ENCODE results near the gene C4orf54.

C4orf54 gene

GRCh38 chr4:99687120-99687519, 29.5 kb upstream of the C4orf54 start:
- Histone ChIP-seq H4K20me1 (ENCODE audit: low read depth, low read length) (no peaks in the 10 kb centered on the region), H3K27me3 (ENCODE audit: low read length) (no peaks in the 10 kb centered on the region)
- no peak for TF ChIP-seq EZH2phosphoT487 (conservative IDR thresholded peaks at IDR 0.05; ENCODE audit: low read length)
- TF ChIP-seq CTCF (IDR thresholded peaks at IDR 0.05; ENCODE audit: insufficient read depth, low read length, poor library complexity, severe bottlenecking), result no peak

GRCh38 chr4:99685234-99685633, 27.6 kb upstream of the C4orf54 start:
- H3K27ac ChIP-seq (ENCODE audit: low read depth, low read length), result no peak overlapping the region

More at GRCh38 chr4:99687120-99687519, 29.5 kb upstream of the C4orf54 start:
- Histone ChIP-seq H3K4me2 (ENCODE audit: low read depth, low read length, poor library complexity, severe bottlenecking) (no peak overlapping the region), H3K4me3 (ENCODE audit: insufficient read depth, low read length, poor library complexity, severe bottlenecking) (no peak overlapping the region), H2AFZ (ENCODE audit: low read depth, low read length, severe bottlenecking) (no peak overlapping the region), H3F3A (ENCODE audit: insufficient read depth) (no peaks in the 10 kb centered on the region), H3K9me3 (ENCODE audit: insufficient read depth, low read length) (no peaks in the 10 kb centered on the region), H3K9me2 (replicated peaks; ENCODE audit: insufficient read depth, low read length) (no peaks in the 10 kb centered on the region), H3K9ac (ENCODE audit: low read length) (no peak overlapping the region), H3K36me3 (ENCODE audit: low read length) (no peaks in the 10 kb centered on the region), H3K79me2 (ENCODE audit: insufficient read depth, low read length) (no peaks in the 10 kb centered on the region), H3K27ac (ENCODE audit: low read depth, low read length) (no peak overlapping the region)

GRCh38 chr4:99683895-99684294, 26.3 kb upstream of the C4orf54 start:
- no peak overlapping the region for H3K4me2 ChIP-seq (ENCODE audit: low read depth, low read length, poor library complexity, severe bottlenecking)
- H3K27me3 ChIP-seq (ENCODE audit: low read length), result no peaks in the 10 kb centered on the region
- no peak overlapping the region for H3K27ac ChIP-seq (ENCODE audit: low read depth, low read length)
- H3K36me3 ChIP-seq (ENCODE audit: low read length), result no peaks in the 10 kb centered on the region
- no peaks in the 10 kb centered on the region for H4K20me1 ChIP-seq (ENCODE audit: low read depth, low read length)
- H2AFZ ChIP-seq (ENCODE audit: low read depth, low read length, severe bottlenecking), result no peak overlapping the region
- no peaks in the 10 kb centered on the region for H3K9me2 ChIP-seq (replicated peaks; ENCODE audit: insufficient read depth, low read length)
- no peaks in the 10 kb centered on the region for H3F3A ChIP-seq (ENCODE audit: insufficient read depth)
- no peak overlapping the region for H3K4me3 ChIP-seq (ENCODE audit: insufficient read depth, low read length, poor library complexity, severe bottlenecking)
- no peaks in the 10 kb centered on the region for H3K9me3 ChIP-seq (ENCODE audit: insufficient read depth, low read length)
- TF ChIP-seq CTCF (IDR thresholded peaks at IDR 0.05; ENCODE audit: insufficient read depth, low read length, poor library complexity, severe bottlenecking) (no peak), EZH2phosphoT487 (conservative IDR thresholded peaks at IDR 0.05; ENCODE audit: low read length) (no peak)
- no peaks in the 10 kb centered on the region for H3K79me2 ChIP-seq (ENCODE audit: insufficient read depth, low read length)
- no peak overlapping the region for H3K9ac ChIP-seq (ENCODE audit: low read length)

More at GRCh38 chr4:99685234-99685633, 27.6 kb upstream of the C4orf54 start:
- no peak overlapping the region for H2AFZ ChIP-seq (ENCODE audit: low read depth, low read length, severe bottlenecking)
- H3K36me3 ChIP-seq (ENCODE audit: low read length), result no peaks in the 10 kb centered on the region
- H4K20me1 ChIP-seq (ENCODE audit: low read depth, low read length), result no peaks in the 10 kb centered on the region
- H3K79me2 ChIP-seq (ENCODE audit: insufficient read depth, low read length), result no peaks in the 10 kb centered on the region
- H3K9me2 ChIP-seq (replicated peaks; ENCODE audit: insufficient read depth, low read length), result no peaks in the 10 kb centered on the region
- H3K9me3 ChIP-seq (ENCODE audit: insufficient read depth, low read length), result no peaks in the 10 kb centered on the region
- no peaks in the 10 kb centered on the region for H3F3A ChIP-seq (ENCODE audit: insufficient read depth)
- no peak overlapping the region for H3K4me3 ChIP-seq (ENCODE audit: insufficient read depth, low read length, poor library complexity, severe bottlenecking)
- H3K4me2 ChIP-seq (ENCODE audit: low read depth, low read length, poor library complexity, severe bottlenecking), result no peak overlapping the region
- H3K27me3 ChIP-seq (ENCODE audit: low read length), result no peaks in the 10 kb centered on the region
- no peak overlapping the region for H3K9ac ChIP-seq (ENCODE audit: low read length)
- no peak for TF ChIP-seq CTCF (IDR thresholded peaks at IDR 0.05; ENCODE audit: insufficient read depth, low read length, poor library complexity, severe bottlenecking)
- no peak for TF ChIP-seq EZH2phosphoT487 (conservative IDR thresholded peaks at IDR 0.05; ENCODE audit: low read length)
